Epithelial cell of esophagus (primary cell): ENCODE results near the gene LRRC51.

Experiments
- DNase-seq: peaks from one replicate; pipeline ENCODE4 v3.0.0; 2010; ENCODE audit warnings: low read depth
- H3K4me3 ChIP-seq: 2 replicates; pipeline ENCODE4 v1.5.1; 2011; ENCODE audit warnings: mild to moderate bottlenecking, low read length, control low read depth
- CTCF ChIP-seq: IDR thresholded peaks from 2 replicates; pipeline ENCODE4 v1.5.1; 2011; ENCODE audit warnings: low read depth, mild to moderate bottlenecking, low read length, control low read depth, inconsistent platforms; ENCODE audit not compliant: insufficient read depth; ENCODE audit errors: missing control alignments

The LRRC51 gene

GRCh38 chr11:72040491-72041363, 39.9 kb upstream of the LRRC51 start:
- TF ChIP-seq CTCF, result no peak
- DNase-seq, result peak; percentile 92
- peak overlapping the region; percentile 79 for H3K4me3 ChIP-seq

GRCh38 chr11:72041364-72042063, 39.1 kb upstream of the LRRC51 start:
- TF ChIP-seq CTCF, result no peak
- H3K4me3 ChIP-seq, result peak overlapping the region; percentile 79
- peak; percentile 75 for DNase-seq

GRCh38 chr11:72042064-72042745, 38.4 kb upstream of the LRRC51 start:
- H3K4me3 ChIP-seq, result peak overlapping the region; percentile 79
- DNase-seq, result no peak
- TF ChIP-seq CTCF, result no peak

- DNase-seq, result no peak
- no peak for TF ChIP-seq CTCF
- H3K4me3 ChIP-seq, result no peak overlapping the region
These were observed 34.8 kb upstream of the LRRC51 start for GRCh38 chr11:72045849-72046248.

- DNase-seq, result no peak
- no peak for TF ChIP-seq CTCF
- no peak overlapping the region for H3K4me3 ChIP-seq
These were observed 31.7 kb upstream of the LRRC51 start for GRCh38 chr11:72048766-72049460.

GRCh38 chr11:72058416-72059034, 22.1 kb upstream of the LRRC51 start:
- peak; percentile 67 for DNase-seq
- no peak overlapping the region for H3K4me3 ChIP-seq
- TF ChIP-seq CTCF, result no peak
